HepG2 (cell line): ENCODE measurements around the gene EHD1. TPM values are rescaled to one million over a fixed set of nuclear protein-coding genes. Genes with fewer than 3 reads are reported as not detected.
A peak's percentile ranks its signal among the peaks of the same experiment; 100 is the strongest.

Experiments used
- EEA1 ChIP-seq: sonication (generic); formaldehyde crosslinking; IDR thresholded peaks from 2 replicates; pipeline ENCODE4 v1.5.1; 2020; ENCODE audit warnings: mild to moderate bottlenecking, missing genetic modification reagents, borderline replicate concordance
- GMEB1 ChIP-seq: sonication (generic); formaldehyde crosslinking; IDR thresholded peaks from 2 replicates; pipeline ENCODE4 v1.5.1; 2020; ENCODE audit warnings: missing genetic modification reagents, mild to moderate bottlenecking, borderline replicate concordance
- HOXA5 ChIP-seq: sonication (generic); formaldehyde crosslinking; IDR thresholded peaks from 2 replicates; pipeline ENCODE4 v1.4.0; 2020; ENCODE audit warnings: missing genetic modification reagents
- IKZF5 ChIP-seq: IDR thresholded peaks from 2 replicates; pipeline ENCODE4 v1.6.1; 2018; ENCODE audit warnings: missing genetic modification reagents, mild to moderate bottlenecking, missing compliant biosample characterization
- IRX3 ChIP-seq: sonication (generic); formaldehyde crosslinking; IDR thresholded peaks from 2 replicates; pipeline ENCODE4 v1.8.1; 2023; ENCODE audit warnings: mild to moderate bottlenecking, low read depth, missing genetic modification reagents, borderline replicate concordance
- MXD1 ChIP-seq: sonication (generic); formaldehyde crosslinking; IDR thresholded peaks from 2 replicates; pipeline ENCODE4 v1.4.0; 2020; ENCODE audit warnings: mild to moderate bottlenecking, missing genetic modification reagents
- NONO ChIP-seq, 2 experiments: fragments of 450-650 bp in 1 of 2; sonication (generic) in 1 of 2; formaldehyde crosslinking in 1 of 2; IDR thresholded peaks in 1 of 2; conservative IDR thresholded peaks in 1 of 2; 2 replicates each; pipeline versions ENCODE4 v1.6.1 to v1.8.0; 2017 to 2022; ENCODE audit warnings: mild to moderate bottlenecking in 1 of 2, missing genetic modification reagents in 1 of 2, moderate library complexity in 1 of 2
- PCBP1 ChIP-seq: fragments of 200-400 bp; formaldehyde crosslinking; IDR thresholded peaks from 2 replicates; pipeline ENCODE4 v1.6.1; 2017; ENCODE audit warnings: mild to moderate bottlenecking, low read depth, low read length, borderline replicate concordance
- SOX5 ChIP-seq: IDR thresholded peaks from 2 replicates; pipeline ENCODE4 v1.6.1; 2016; ENCODE audit warnings: borderline replicate concordance
- SP1 ChIP-seq, 2 experiments: fragments of 450-650 bp in 1 of 2; sonication (generic) in 1 of 2; formaldehyde crosslinking in 1 of 2; IDR thresholded peaks; 2 replicates each; pipeline versions ENCODE4 v1.4.0 to v1.6.1; 2016 to 2020; ENCODE audit warnings: missing genetic modification reagents in 1 of 2
- THAP11 ChIP-seq: IDR thresholded peaks from 2 replicates; pipeline ENCODE4 v1.6.1; 2016; ENCODE audit warnings: missing biosample characterization, missing genetic modification reagents
- ZBTB21 ChIP-seq: sonication (generic); formaldehyde crosslinking; IDR thresholded peaks from 2 replicates; pipeline ENCODE4 v1.4.0; 2020; ENCODE audit warnings: missing genetic modification reagents
- ZBTB26 ChIP-seq: IDR thresholded peaks from 2 replicates; pipeline ENCODE4 v1.6.1; 2016; ENCODE audit warnings: missing compliant biosample characterization, missing genetic modification reagents, borderline replicate concordance
- ZC3H13 ChIP-seq: sonication (generic); formaldehyde crosslinking; IDR thresholded peaks from 2 replicates; pipeline ENCODE4 v1.8.1; 2023; ENCODE audit warnings: mild to moderate bottlenecking, missing genetic modification reagents, moderate library complexity
- ZNF317 ChIP-seq: sonication (generic); formaldehyde crosslinking; IDR thresholded peaks from 2 replicates; pipeline ENCODE4 v1.5.0; 2020; ENCODE audit warnings: mild to moderate bottlenecking, missing genetic modification reagents
- ZNF543 ChIP-seq: sonication (generic); formaldehyde crosslinking; IDR thresholded peaks from 2 replicates; pipeline ENCODE4 v1.4.0; 2020; ENCODE audit warnings: mild to moderate bottlenecking, missing genetic modification reagents
- ZNF556 ChIP-seq: sonication (generic); formaldehyde crosslinking; IDR thresholded peaks from 2 replicates; pipeline ENCODE4 v1.4.0; 2020; ENCODE audit warnings: mild to moderate bottlenecking, missing genetic modification reagents, borderline replicate concordance
- polyA plus RNA-seq, 8 experiments: library from polyadenylated mRNA; depleted of rRNA in 3 of 8; stranded (reverse) in 7 of 8; unstranded in 1 of 8; fragments of >200 nt; fragmentation: Illumina TruSeq in 4 of 8; extraction: Trizol in 4 of 8; gene quantifications; 2 replicates each; pipeline versions ENCODE4 v1.2.1 to v1.2.3, GENCODE V29; 2011 to 2016; ENCODE audit warnings: low read depth in 4 of 8, missing spikeins in 1 of 8, mixed read lengths in 1 of 8; ENCODE audit not compliant: insufficient read depth in 1 of 8
- total RNA-seq, 5 experiments: library from RNA; depleted of rRNA; stranded (reverse); fragments of >200 nt; fragmentation: Illumina TruSeq; extraction: Trizol; gene quantifications; 2 replicates each; pipeline ENCODE4 v1.2.3, GENCODE V29; 2016; ENCODE audit warnings: low read depth in 1 of 5
- TF ChIP-seq, protein P1 (sequence below): IDR thresholded peaks from 2 replicates; pipeline ENCODE4 v1.6.1; 2016; ENCODE audit warnings: low read depth
- TF ChIP-seq, protein P2 (sequence below): sonication (generic); IDR thresholded peaks from 2 replicates; pipeline ENCODE4 v1.6.1; 2016; ENCODE audit warnings: low read depth, borderline replicate concordance
- TF ChIP-seq, protein P3 (sequence below): sonication (generic); formaldehyde crosslinking; IDR thresholded peaks from 2 replicates; pipeline ENCODE4 v1.8.1; 2023; ENCODE audit warnings: mild to moderate bottlenecking, missing genetic modification reagents, borderline replicate concordance

EHD1 gene
- total and polyA plus RNA-seq, 2 of the 13 experiments (the other 11 are each of a cell fraction or from before 2014, with no cell fraction given): 23.6 to 26.6 TPM

- no peak; the same call in 1 of the 2 replicates for TF ChIP-seq ZNF543 (CRISPR knock-in tag)
- peak; percentile 67; the same call in 1 of the 2 replicates for TF ChIP-seq SOX5 (CRISPR knock-in tag)
- 0 out of 2 replicates have a peak, but pooled peaks have one; percentile 50 for TF ChIP-seq ZNF556 (CRISPR knock-in tag)
- no peak for TF ChIP-seq NONO (IDR thresholded peaks at IDR 0.05)
- peak; percentile 95 for TF ChIP-seq NONO (CRISPR knock-in tag; conservative IDR thresholded peaks at IDR 0.05)
- TF ChIP-seq ZNF317 (CRISPR knock-in tag): peak; percentile 72; the same call in 1 of the 2 replicates
- no peak for TF ChIP-seq SP1 (IDR thresholded peaks at IDR 0.05)
- TF ChIP-seq SP1 (CRISPR knock-in tag; IDR thresholded peaks at IDR 0.05): peak; percentile 87
- TF ChIP-seq, protein P1, sequence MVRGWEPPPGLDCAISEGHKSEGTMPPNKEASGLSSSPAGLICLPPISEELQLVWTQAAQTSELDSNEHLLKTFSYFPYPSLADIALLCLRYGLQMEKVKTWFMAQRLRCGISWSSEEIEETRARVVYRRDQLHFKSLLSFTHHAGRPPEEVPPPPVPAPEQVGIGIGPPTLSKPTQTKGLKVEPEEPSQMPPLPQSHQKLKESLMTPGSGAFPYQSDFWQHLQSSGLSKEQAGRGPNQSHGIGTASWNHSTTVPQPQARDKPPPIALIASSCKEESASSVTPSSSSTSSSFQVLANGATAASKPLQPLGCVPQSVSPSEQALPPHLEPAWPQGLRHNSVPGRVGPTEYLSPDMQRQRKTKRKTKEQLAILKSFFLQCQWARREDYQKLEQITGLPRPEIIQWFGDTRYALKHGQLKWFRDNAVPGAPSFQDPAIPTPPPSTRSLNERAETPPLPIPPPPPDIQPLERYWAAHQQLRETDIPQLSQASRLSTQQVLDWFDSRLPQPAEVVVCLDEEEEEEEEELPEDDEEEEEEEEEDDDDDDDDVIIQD (CRISPR knock-in tag): peak; percentile 50; the same call in 1 of the 2 replicates
- TF ChIP-seq, protein P2, sequence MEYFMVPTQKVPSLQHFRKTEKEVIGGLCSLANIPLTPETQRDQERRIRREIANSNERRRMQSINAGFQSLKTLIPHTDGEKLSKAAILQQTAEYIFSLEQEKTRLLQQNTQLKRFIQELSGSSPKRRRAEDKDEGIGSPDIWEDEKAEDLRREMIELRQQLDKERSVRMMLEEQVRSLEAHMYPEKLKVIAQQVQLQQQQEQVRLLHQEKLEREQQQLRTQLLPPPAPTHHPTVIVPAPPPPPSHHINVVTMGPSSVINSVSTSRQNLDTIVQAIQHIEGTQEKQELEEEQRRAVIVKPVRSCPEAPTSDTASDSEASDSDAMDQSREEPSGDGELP: peak; percentile 50; the same call in 1 of the 2 replicates
- TF ChIP-seq, protein P3, sequence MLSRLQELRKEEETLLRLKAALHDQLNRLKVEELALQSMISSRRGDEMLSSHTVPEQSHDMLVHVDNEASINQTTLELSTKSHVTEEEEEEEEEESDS: peak; percentile 45; the same call in 1 of the 2 replicates
- peak; percentile 19; the same call in 1 of the 2 replicates for TF ChIP-seq IKZF5 (CRISPR knock-in tag)
- peak; percentile 80; the same call in 1 of the 2 replicates for TF ChIP-seq IRX3
- peak; percentile 85; the same call in 1 of the 2 replicates for TF ChIP-seq ZC3H13 (CRISPR knock-in tag)
- TF ChIP-seq ZBTB21 (CRISPR knock-in tag): 0 out of 2 replicates have a peak, but pooled peaks have one; percentile 27
- TF ChIP-seq PCBP1: 0 out of 2 replicates have a peak, but pooled peaks have one; percentile 85
- TF ChIP-seq EEA1 (CRISPR knock-in tag): 0 out of 2 replicates have a peak, but pooled peaks have one; percentile 71
- TF ChIP-seq THAP11: peak; percentile 79
- peak; percentile 30 for TF ChIP-seq HOXA5 (CRISPR knock-in tag)
- peak; percentile 43; the same call in 1 of the 2 replicates for TF ChIP-seq ZBTB26
- peak; percentile 56; the same call in 1 of the 2 replicates for TF ChIP-seq GMEB1
- TF ChIP-seq MXD1 (CRISPR knock-in tag): peak; percentile 54
Observed at GRCh38 chr11:64894070-64894811, 15.8 kb upstream of the EHD1 start (continued).
